HG03025 (cell line): ENCODE measurements around the gene PIK3CD.
A peak's percentile ranks its signal among the peaks of the same experiment; 100 is the strongest.

Experiments
- ATAC-seq: cut with Tn5 transposase; IDR thresholded peaks from one replicate; pipeline ENCODE4 v1.9.1; 2021; ENCODE audit warnings: mild to moderate bottlenecking, moderate library complexity; ENCODE audit not compliant: unreplicated experiment, low FRiP score

The PIK3CD gene

DNA sequence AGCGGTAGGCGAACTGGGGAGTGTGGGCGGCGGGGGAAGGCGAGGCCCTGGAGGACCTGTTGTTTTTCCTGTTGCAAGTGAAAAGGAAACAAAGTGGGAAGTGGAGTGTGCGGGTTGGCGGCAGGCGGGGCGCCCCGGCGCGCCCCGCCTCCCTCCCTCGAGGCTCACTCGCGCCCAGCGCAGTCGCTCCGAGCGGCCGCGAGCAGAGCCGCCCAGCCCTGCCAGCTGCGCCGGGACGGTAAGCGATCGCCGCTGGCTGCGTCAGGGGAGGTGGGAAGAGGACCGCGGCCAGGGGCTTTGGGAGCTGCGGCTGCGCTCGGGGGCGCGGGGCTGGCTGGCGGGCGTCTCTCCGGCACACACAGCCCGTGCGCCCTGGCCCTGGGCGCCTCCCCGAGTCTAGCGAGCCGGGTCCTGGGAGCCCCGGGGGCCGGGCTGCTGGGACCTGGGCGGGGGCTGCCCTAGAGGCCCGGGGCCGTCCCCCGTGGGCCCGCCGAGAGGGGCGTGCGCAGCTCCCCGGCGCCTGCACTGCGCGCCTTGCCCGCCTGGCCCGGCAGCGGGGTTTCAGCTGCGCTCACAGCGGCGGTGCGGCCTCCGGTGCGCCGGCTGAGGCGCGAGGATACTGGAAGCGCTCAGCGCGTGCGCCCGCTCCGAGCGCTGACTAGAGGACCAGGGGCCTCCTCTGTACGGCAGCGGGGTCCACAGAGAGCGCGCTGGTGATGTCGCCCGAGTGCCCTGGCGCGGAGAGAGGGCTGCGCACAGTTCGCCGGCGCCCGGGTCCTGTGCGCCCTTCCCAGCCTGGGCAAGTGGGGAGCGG lies at the start of gene PIK3CD:
Gene PIK3CD (plus strand): TSS at position 167 of the 814 bp plus-strand sequence. CDS start 58,725 bp downstream, outside the sequence.
- ATAC-seq: peak; percentile 31

GRCh38 chr1:9601942-9602793 lies 49.4 kb upstream of the PIK3CD start:
- ATAC-seq: no peak

GRCh38 chr1:9602794-9603167 lies 48.8 kb upstream of the PIK3CD start:
- ATAC-seq: no peak

DNA sequence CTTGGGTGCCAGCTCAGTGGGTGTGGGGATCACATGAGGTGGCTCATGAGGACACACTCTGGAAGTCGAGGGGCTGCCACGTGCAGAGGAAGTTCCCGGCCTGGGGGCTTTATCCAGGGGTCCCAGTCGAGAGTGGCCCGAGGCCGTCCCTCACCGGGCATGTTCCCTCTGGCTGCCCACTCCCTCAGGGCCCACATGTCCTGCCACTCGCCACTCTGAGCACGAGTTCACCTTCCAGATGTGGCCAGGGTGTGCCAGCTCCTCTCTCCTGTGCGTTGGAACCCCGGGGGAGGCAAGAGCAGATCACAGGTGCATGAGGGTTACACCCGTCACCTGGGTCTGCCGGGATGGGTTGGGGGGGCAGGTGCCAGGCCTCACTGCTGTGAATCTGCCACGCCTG lies 48.2 kb upstream of the PIK3CD start:
- no peak for ATAC-seq

DNA sequence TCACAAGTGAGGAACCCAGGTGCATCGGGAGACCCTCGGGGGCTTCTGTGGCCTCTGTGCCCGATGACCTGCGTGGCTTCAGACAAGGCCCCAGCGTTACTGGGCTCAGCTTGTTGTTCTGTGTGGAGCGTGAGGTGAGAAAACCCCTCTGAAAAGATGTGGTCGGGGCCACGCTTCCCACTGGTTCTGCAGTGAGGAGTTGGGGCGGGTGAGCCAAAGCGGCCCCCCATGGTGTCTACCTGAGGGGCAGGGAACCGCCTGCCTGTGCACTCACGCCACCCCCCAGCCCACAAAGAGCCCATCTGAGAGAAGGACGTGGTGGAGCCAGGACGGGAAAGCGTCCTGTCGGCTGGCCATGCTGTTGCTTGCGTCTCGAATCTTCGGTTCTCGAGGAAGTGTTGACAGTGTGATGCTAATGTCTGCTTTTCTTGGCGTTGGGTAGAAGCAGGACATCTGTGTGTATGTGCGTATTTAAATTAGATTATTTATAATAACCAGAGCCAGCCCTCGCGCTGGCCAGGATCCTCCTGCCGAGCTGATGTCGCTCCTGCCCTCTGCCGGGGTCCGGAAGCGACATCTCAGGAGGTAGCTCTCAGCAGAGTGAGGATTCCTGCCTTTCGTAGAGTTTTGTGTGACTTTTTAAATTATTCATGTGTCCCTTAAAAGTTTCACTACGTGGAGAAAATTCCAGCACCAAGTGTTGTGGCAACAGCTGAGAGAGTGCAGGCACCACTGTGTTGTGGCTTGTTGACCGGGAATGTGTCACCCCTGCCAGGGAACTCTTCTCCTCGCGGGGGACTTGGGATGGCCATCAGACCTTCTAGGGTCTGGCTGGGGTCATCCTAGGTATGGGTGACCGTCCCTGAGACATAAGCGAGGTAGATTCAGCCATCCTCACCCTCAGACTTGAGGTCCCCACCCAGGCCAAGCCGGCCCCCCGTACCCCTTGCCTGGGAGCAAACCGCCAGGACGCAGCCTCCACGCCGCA lies 47.5 kb upstream of the PIK3CD start:
- no peak for ATAC-seq

DNA sequence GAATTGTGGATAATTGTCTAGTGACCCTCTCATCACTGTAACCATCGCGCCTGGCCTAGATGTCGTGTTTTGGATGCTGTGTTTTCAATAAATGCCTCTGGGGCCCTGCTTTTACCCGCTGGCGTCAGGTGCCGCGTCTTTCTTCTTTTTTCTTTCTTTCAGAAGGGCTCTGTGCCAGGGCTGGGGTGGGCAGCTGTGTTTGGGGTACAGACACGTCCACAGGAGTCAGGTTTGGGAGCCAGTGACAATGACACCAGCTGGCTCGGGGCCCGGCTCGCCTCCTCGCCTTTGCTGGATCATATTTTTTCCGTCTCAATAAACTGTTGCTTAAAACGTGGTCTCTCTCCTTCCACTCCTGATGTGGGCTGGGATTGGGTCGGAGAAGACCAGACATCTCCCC lies 46.7 kb upstream of the PIK3CD start:
- no peak for ATAC-seq

DNA sequence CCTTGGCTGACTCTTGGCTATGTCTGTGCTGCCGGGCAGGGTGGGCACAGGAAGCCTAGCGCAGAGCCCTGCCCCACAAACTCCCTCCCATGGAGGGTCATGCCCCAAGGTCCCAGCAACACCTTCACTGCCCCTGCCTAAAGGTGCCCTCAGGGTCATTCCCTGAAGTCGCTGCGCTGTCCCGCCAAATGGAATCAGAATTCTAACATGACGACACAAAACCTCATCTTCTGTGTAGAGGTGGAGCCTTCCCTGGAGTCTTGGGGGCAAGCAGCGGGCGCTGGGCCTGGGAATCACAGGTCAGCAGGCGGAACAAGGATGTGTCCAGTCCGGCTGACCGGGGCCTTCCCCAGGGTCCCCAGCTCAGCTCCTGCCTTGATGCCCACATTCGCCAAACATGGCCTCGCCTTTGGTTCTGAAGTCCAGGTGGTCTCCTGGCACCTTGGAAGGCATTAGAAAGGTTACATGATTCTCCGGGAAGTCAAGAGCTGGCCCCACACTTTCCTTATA lies 45.5 kb upstream of the PIK3CD start:
- ATAC-seq: no peak

- ATAC-seq: no peak
These were observed 45.1 kb upstream of the PIK3CD start for GRCh38 chr1:9606458-9606857.

DNA sequence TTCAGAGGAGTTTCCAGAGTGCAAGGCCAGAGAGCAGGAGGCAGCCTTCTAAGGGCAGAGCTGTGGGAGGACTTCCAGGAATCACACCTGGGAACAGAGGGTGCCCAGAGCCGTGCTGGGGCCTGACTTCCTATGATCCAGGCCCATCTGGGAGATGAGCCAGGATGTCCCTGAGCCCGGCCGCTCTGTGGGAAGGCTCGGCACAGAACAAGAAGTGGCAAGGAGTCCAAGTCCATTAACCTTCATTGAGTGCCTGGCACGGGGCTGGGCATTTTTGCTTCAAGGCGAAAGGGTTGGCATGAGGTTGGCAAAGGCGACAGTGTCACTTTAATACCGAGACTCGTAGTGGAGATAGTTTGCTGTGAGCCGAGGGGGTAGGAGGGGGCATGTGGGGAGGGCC lies 44.6 kb upstream of the PIK3CD start:
- ATAC-seq: no peak

DNA sequence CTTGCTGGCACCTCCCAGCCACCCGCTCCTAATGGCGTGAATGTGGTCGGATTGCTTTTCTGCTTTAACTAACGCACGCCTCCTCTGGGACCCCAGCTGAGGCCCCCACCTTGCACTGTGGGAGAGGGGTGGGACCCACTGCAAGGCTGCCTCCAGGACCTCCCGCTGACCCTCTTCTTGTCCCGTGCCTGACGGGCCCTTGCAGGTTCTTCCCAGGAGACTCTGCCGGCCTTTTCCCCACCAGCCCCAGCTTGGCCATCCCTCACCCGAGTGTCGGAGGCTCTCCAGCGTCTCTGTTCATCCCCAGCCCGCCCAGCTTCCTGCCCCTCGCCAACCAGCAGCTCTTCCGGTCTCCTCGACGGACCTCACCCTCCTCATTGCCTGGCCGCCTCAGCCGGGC lies 44.2 kb upstream of the PIK3CD start:
- no peak for ATAC-seq

DNA sequence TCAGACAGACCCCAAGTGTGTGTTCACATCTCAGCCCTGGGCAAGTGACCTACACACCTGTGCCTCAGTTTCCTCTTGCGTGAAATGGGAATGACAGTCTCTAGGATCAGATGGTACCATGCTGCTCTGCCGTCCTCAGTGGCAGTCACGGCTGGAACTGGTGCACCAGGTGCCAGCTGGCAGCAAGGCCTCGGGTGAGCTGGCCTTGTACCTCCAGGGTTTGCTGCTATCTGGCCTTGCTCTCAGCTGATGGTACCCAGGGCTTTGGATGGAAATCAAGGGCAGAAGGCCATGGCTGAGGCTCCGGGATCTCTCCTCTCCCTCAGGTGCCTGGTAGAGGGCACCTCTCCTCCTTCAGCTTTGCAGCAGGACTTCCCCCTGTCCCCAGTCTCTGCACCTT lies 41.5 kb upstream of the PIK3CD start:
- no peak for ATAC-seq

DNA sequence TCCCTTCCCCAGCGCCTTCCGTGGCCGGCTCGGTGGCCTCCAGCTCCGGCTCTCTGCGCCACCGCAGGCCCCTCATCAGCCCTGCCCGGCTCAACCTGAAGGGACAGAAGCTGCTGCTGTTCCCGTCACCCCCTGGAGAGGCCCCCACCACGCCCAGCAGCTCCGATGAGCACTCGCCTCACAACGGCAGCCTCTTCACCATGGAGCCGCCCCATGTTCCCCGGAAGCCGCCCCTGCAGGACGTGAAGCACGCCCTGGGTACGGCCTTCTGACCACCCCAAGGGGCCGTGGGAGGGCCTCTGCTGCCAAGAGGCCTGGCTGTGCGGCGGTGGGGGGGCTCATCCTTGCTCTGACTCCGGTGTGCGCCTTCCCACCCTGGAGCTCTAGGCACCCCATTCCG lies 41.0 kb upstream of the PIK3CD start:
- no peak for ATAC-seq

GRCh38 chr1:9611716-9612115 lies 39.8 kb upstream of the PIK3CD start:
- ATAC-seq: no peak

DNA sequence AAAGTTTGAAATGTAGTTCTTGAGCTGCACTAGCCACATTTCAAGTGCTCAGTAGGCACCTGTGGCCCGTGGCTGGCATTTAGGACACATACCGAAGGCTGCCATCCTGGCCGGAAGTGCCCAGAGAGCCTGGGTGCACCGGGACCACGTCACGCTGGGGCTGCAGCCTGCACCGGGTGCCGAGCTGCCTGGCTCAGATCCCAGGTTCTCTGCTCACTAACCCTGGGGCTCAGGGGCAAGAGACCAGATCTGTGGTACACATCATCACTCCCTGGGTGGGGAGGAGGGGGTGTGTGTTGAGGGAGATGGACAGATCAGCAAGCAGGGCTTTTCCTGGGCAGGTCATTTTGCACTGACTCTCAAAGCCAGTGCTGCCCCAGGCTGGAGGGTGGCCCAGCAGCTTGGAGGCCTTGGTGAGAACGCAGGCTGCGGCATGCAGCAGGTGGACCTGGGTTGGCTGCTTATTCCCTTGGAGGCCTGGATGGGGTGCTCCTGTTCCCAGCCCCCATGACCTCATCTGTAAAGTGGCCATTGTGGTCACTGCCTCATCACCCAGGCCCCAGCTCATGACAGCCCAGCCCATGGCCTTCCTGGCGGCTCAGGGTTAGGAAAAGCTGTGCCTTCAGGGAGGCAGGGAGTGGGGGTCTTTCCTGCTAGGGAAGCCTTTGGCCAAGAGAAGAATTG lies 39.2 kb upstream of the PIK3CD start:
- ATAC-seq: no peak

GRCh38 chr1:9612871-9613624 lies 38.5 kb upstream of the PIK3CD start:
- ATAC-seq: no peak

DNA sequence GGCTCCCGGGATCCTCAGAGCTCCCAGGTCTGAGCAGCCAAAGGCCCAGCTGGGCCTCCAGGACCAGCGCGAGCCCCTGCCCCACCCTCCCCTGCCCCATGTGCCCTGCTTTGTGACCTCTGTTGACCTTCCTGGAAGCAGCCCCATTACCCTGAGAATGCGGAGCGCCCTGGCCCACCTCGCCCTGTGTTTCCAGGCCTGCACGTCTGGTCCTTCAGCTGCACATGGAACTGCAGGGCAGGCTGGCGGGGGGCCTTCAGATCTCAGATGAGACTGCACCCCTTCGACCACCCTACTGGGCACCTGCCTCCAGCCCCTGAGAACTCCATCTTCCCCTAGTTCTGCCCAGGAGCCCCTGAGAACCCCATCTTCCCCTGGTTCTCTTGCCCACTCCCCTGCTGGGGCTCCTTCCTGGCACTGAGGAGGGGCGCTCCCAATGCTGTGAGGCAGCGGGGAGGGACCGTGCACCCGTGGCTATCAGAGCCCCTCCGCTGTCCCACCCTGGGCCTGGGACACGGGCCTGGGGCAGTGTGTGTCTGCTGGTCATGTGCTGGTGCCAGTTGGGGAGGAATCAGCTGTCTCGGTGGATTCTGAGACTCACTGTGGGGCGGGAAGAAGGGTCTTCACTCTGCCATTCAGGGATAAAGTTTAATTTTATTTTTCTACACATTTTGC lies 37.8 kb upstream of the PIK3CD start:
- no peak for ATAC-seq

- no peak for ATAC-seq
These were observed 36.0 kb upstream of the PIK3CD start for GRCh38 chr1:9615316-9616063.
